Measurements from ENCODE around the gene DDO.

DNA sequence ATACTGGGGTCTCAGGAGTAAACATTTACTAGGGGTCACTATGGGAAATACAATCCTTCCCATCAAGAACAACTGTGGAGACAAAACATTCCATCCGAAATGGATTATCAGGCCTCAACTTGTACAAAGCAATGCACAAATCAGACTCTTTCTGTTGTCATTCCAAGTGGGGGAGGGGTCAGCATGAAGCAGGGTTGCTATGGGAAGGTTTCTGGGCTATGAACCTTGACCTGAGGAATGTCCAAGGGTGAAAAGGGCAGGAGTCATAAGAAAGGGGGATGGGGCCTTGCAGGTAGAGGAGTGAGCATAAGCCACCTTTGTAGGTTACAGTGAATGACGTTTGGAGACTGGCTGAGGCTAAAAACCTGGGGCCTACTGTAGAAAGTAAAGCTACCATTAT, 60.4 kb downstream of the DDO start:
- TF ChIP-seq CTCF (conservative IDR thresholded peaks at IDR 0.05; ENCODE audit: low read depth, low read length) (no peak), POLR2A (IDR thresholded peaks at IDR 0.05; ENCODE audit: low read depth, low read length) (no peak), RFX5 (IDR thresholded peaks at IDR 0.05; ENCODE audit: low read depth, low read length) (no peak), RAD21 (IDR thresholded peaks at IDR 0.05; ENCODE audit: low read length) (no peak), CEBPB (IDR thresholded peaks at IDR 0.05; ENCODE audit: low read depth, low read length) (no peak), MXI1 (IDR thresholded peaks at IDR 0.05; ENCODE audit: borderline replicate concordance, low read depth, low read length) (no peak), MAZ (IDR thresholded peaks at IDR 0.05; ENCODE audit: borderline replicate concordance, low read depth, low read length) (no peak), FOS (IDR thresholded peaks at IDR 0.05; ENCODE audit: low read depth, low read length) (no peak), CHD1 (IDR thresholded peaks at IDR 0.05; ENCODE audit: low read depth, low read length) (no peak), MAFK (IDR thresholded peaks at IDR 0.05; ENCODE audit: low read depth, low read length) (no peak)
- TF ChIP-seq, protein P1, sequence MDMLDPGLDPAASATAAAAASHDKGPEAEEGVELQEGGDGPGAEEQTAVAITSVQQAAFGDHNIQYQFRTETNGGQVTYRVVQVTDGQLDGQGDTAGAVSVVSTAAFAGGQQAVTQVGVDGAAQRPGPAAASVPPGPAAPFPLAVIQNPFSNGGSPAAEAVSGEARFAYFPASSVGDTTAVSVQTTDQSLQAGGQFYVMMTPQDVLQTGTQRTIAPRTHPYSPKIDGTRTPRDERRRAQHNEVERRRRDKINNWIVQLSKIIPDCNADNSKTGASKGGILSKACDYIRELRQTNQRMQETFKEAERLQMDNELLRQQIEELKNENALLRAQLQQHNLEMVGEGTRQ (IDR thresholded peaks at IDR 0.05; ENCODE audit: low read depth, low read length): no peak
- TF ChIP-seq, protein P2, sequence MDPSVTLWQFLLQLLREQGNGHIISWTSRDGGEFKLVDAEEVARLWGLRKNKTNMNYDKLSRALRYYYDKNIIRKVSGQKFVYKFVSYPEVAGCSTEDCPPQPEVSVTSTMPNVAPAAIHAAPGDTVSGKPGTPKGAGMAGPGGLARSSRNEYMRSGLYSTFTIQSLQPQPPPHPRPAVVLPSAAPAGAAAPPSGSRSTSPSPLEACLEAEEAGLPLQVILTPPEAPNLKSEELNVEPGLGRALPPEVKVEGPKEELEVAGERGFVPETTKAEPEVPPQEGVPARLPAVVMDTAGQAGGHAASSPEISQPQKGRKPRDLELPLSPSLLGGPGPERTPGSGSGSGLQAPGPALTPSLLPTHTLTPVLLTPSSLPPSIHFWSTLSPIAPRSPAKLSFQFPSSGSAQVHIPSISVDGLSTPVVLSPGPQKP (IDR thresholded peaks at IDR 0.05; ENCODE audit: borderline replicate concordance, low read depth, low read length): no peak
